ENCODE results near the gene PLOD1.
A peak's percentile ranks its signal among the peaks of the same experiment; 100 is the strongest.
"Not testable (repeated sequence)": the region's sequence is repeated elsewhere in the genome, so short reads cannot be mapped to it uniquely, and the experiment has no call there.

PLOD1 gene

DNA sequence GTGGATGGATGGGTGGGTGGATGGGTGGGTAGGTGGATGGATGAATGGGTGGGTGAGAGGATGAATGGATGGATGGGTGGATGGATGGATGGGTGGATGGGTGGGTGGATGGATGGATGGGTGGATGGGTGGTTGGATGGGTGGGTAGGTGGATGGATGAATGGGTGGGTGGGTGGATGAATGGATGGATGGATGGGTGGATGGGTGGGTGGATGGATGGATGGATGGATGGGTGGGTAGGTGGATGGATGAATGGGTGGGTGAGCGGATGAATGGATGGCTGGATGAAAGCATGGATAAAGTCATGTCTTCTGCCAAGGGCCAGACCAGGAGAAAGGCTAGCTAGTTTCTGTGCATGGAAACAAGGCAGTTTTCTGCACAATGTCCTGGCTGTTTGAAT lies 40.0 kb upstream of the PLOD1 start:
- H3K4me1 ChIP-seq (ENCODE audit: control insufficient read depth in 2 of 2, insufficient read depth in 1 of 2, low read depth in 1 of 2, low read length in 2 of 2); H3K9ac ChIP-seq (ENCODE audit: low read depth, low read length, poor library complexity); H2BK12ac ChIP-seq (ENCODE audit: low read length); H3K9me3 ChIP-seq (replicated peaks in 1 of 2; ENCODE audit: control insufficient read depth in 2 of 2, insufficient read depth in 1 of 2, low read depth in 1 of 2, low read length in 2 of 2); H3K4ac ChIP-seq (ENCODE audit: low read length); DNase-seq (ENCODE audit: low spot score); H3K4me3 ChIP-seq (ENCODE audit: low read length in 2 of 2); H2BK15ac ChIP-seq (ENCODE audit: low read length); H3K4me2 ChIP-seq (ENCODE audit: insufficient read depth, low read length, poor library complexity, severe bottlenecking); H3K23ac ChIP-seq (ENCODE audit: low read depth, low read length, poor library complexity); H4K91ac ChIP-seq (ENCODE audit: low read depth, low read length, poor library complexity); H3K79me1 ChIP-seq (ENCODE audit: low read depth, low read length); H2AK5ac ChIP-seq (ENCODE audit: low read depth, low read length); H3K14ac ChIP-seq (ENCODE audit: low read length); H2BK5ac ChIP-seq (ENCODE audit: low read length); H4K8ac ChIP-seq (ENCODE audit: low read depth, low read length); H3K27ac ChIP-seq (replicated peaks; ENCODE audit: low read length); H2BK120ac ChIP-seq (ENCODE audit: low read depth, low read length); H3K18ac ChIP-seq (ENCODE audit: low read length); H2AFZ ChIP-seq (ENCODE audit: low read length); H3K36me3 ChIP-seq (replicated peaks in 1 of 2; ENCODE audit: control insufficient read depth in 2 of 2, insufficient read depth in 2 of 2, low read length in 2 of 2): not testable (repeated sequence)
- peaks cover 0 to 23% (median 4%) of the 10 kb centered on the region in 3 experiments for H3K27me3 ChIP-seq (ENCODE audit: control insufficient read depth in 3 of 3, insufficient read depth in 3 of 3, low read depth in 1 of 3, low read length in 3 of 3)
- no CpG with 5 or more reads among the region's 1 CpG for WGBS, 2 donors (ENCODE audit: extremely low coverage in 2 of 2, insufficient read length in 2 of 2, insufficient replicate concordance in 1 of 2)

DNA sequence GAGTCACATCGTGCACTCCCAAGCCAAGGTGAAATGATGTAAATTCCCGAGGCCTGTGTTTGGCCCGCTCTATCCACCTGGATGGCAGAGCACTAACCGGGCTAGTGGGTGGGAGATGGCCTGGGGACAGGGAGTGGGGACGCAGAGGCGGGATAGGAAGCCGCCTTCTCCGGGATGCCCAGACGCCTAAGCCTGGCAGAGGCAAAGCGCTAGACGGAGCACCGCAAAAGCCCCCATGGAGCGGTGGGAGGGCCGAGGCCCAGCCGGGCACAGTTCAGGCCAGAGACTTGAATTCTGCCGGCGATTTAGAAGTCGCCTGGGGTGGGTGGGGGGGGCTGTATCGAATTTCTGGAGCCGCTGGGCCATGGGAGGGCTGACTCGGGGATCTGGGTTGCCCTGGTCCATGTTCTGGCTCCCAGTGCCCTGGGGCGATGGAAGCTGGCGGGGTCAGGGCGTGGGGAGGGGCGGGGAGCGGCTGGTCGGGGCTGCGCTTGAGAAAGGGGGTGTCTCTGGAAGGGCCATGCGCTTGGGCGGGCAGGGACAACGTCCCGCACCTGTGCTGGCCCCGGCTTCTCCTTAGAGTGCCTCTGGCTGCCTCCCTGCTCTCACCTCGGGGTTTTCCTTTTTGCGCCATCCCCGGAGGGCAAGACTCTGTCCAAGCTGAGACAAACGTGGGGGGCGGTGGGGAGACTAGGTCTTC lies 36.3 kb upstream of the PLOD1 start:
- no peak for DNase-seq (ENCODE audit: low spot score)
- Histone ChIP-seq H3K4ac (ENCODE audit: low read length) (no peak overlapping the region), H4K8ac (ENCODE audit: low read depth, low read length) (no peak overlapping the region), H2AK5ac (ENCODE audit: low read depth, low read length) (no peak overlapping the region), H2BK15ac (ENCODE audit: low read length) (no peak overlapping the region), H3K23ac (ENCODE audit: low read depth, low read length, poor library complexity) (peak overlapping the region; percentile 52), H3K79me1 (ENCODE audit: low read depth, low read length) (peaks cover 2% of the 10 kb centered on the region), H2AFZ (ENCODE audit: low read length) (no peak overlapping the region), H3K14ac (ENCODE audit: low read length) (no peak overlapping the region), H3K36me3 (replicated peaks in 1 of 2; ENCODE audit: control insufficient read depth in 2 of 2, insufficient read depth in 2 of 2, low read length in 2 of 2) (no peaks in the 10 kb centered on the region), H2BK120ac (ENCODE audit: low read depth, low read length) (no peak overlapping the region), H3K27ac (replicated peaks; ENCODE audit: low read length) (no peak overlapping the region), H3K9ac (ENCODE audit: low read depth, low read length, poor library complexity) (no peak overlapping the region), H3K27me3 (ENCODE audit: control insufficient read depth in 3 of 3, insufficient read depth in 3 of 3, low read depth in 1 of 3, low read length in 3 of 3) (peaks cover 0 to 44% (median 4%) of the 10 kb centered on the region in 3 experiments), H3K18ac (ENCODE audit: low read length) (no peak overlapping the region), H3K9me3 (replicated peaks in 1 of 2; ENCODE audit: control insufficient read depth in 2 of 2, insufficient read depth in 1 of 2, low read depth in 1 of 2, low read length in 2 of 2) (peaks cover 0 to 2% of the 10 kb centered on the region in 2 donors), H4K91ac (ENCODE audit: low read depth, low read length, poor library complexity) (no peak overlapping the region), H2BK12ac (ENCODE audit: low read length) (no peak overlapping the region), H3K4me2 (ENCODE audit: insufficient read depth, low read length, poor library complexity, severe bottlenecking) (no peak overlapping the region), H3K4me3 (ENCODE audit: low read length in 2 of 2) (no peak overlapping the region), H3K4me1 (ENCODE audit: control insufficient read depth in 2 of 2, insufficient read depth in 1 of 2, low read depth in 1 of 2, low read length in 2 of 2) (no peaks in the 10 kb centered on the region), H2BK5ac (ENCODE audit: low read length) (no peak overlapping the region)
- WGBS, 2 donors (ENCODE audit: extremely low coverage in 2 of 2, insufficient read length in 2 of 2, insufficient replicate concordance in 1 of 2): no CpG with 5 or more reads among the region's 38 CpGs

DNA sequence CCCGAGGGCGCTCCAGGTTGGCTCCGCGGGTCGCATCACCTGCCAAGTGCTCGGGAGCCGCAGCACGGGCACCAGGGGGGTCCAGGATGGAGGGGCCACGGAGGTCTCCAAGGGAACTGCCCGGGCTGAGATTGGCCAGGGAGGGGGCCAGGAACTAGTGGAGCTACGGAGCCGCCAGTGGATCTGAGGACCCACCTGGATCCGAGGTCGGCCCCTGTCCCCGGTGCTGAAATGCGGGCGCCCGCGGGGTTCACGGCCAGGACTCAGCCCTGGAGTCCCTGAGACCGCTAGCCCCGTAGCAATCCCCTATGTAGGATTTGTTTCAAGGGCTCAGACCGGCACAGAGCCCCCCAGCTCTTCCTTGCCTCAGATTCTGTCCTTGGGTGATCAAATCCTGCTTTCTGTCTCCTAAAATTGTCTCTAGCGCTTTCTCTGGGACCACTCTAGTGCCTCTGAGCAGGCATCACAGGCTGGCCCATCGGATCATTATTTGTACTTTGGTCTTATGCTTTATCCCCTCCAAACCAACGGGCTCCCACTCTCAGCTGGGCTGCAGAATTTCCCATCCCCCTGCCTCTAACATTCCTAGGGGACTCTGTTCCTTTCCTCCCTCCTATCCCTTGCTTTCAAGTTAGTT lies 35.6 kb upstream of the PLOD1 start:
- Histone ChIP-seq H3K4me2 (ENCODE audit: insufficient read depth, low read length, poor library complexity, severe bottlenecking) (no peak overlapping the region), H3K4ac (ENCODE audit: low read length) (no peak overlapping the region), H4K91ac (ENCODE audit: low read depth, low read length, poor library complexity) (no peak overlapping the region), H2AFZ (ENCODE audit: low read length) (no peak overlapping the region), H3K4me1 (ENCODE audit: control insufficient read depth in 2 of 2, insufficient read depth in 1 of 2, low read depth in 1 of 2, low read length in 2 of 2) (no peaks in the 10 kb centered on the region), H3K23ac (ENCODE audit: low read depth, low read length, poor library complexity) (peak overlapping the region; percentile 52), H3K36me3 (replicated peaks in 1 of 2; ENCODE audit: control insufficient read depth in 2 of 2, insufficient read depth in 2 of 2, low read length in 2 of 2) (no peaks in the 10 kb centered on the region), H2BK12ac (ENCODE audit: low read length) (no peak overlapping the region), H3K9me3 (replicated peaks in 1 of 2; ENCODE audit: control insufficient read depth in 2 of 2, insufficient read depth in 1 of 2, low read depth in 1 of 2, low read length in 2 of 2) (peaks cover 0 to 2% of the 10 kb centered on the region in 2 donors), H3K27me3 (ENCODE audit: control insufficient read depth in 3 of 3, insufficient read depth in 3 of 3, low read depth in 1 of 3, low read length in 3 of 3) (peaks cover 0 to 44% (median 4%) of the 10 kb centered on the region in 3 experiments), H3K9ac (ENCODE audit: low read depth, low read length, poor library complexity) (no peak overlapping the region), H3K18ac (ENCODE audit: low read length) (no peak overlapping the region), H3K27ac (replicated peaks; ENCODE audit: low read length) (no peak overlapping the region), H3K4me3 (ENCODE audit: low read length in 2 of 2) (no peak overlapping the region), H2BK5ac (ENCODE audit: low read length) (no peak overlapping the region), H3K79me1 (ENCODE audit: low read depth, low read length) (peaks cover 2% of the 10 kb centered on the region), H2AK5ac (ENCODE audit: low read depth, low read length) (no peak overlapping the region), H4K8ac (ENCODE audit: low read depth, low read length) (no peak overlapping the region), H2BK15ac (ENCODE audit: low read length) (no peak overlapping the region), H2BK120ac (ENCODE audit: low read depth, low read length) (no peak overlapping the region), H3K14ac (ENCODE audit: low read length) (no peak overlapping the region)
- peak; percentile 27 for DNase-seq (ENCODE audit: low spot score)
- WGBS, 2 donors (ENCODE audit: extremely low coverage in 2 of 2, insufficient read length in 2 of 2, insufficient replicate concordance in 1 of 2): no CpG with 5 or more reads among the region's 26 CpGs

DNA sequence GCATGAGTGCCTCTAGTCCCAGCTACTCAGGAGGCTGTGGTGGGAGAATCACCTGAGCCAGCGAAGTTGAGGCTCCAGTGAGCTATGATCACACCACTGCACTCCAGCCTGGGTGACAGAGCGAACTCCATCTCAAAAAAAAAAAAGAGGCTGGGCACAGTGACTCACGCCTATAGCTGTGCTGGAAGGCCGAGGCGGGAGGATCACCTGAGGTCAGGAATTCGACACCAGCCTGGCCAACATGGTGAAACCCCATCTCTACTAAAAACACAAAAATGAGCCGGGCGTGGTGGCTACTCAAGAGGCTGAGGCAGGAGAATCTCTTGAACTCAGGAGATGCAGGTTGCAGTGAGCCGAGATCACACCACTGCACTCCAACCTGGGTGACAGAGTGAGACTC lies 33.1 kb upstream of the PLOD1 start:
- no CpG with 5 or more reads among the region's 9 CpGs for WGBS, 2 donors (ENCODE audit: extremely low coverage in 2 of 2, insufficient read length in 2 of 2, insufficient replicate concordance in 1 of 2)
- H3K27ac ChIP-seq (replicated peaks; ENCODE audit: low read length); H2AFZ ChIP-seq (ENCODE audit: low read length); H2AK5ac ChIP-seq (ENCODE audit: low read depth, low read length); H2BK15ac ChIP-seq (ENCODE audit: low read length); H2BK12ac ChIP-seq (ENCODE audit: low read length); H4K8ac ChIP-seq (ENCODE audit: low read depth, low read length); H3K4ac ChIP-seq (ENCODE audit: low read length); H3K4me2 ChIP-seq (ENCODE audit: insufficient read depth, low read length, poor library complexity, severe bottlenecking); H3K79me1 ChIP-seq (ENCODE audit: low read depth, low read length); H3K23ac ChIP-seq (ENCODE audit: low read depth, low read length, poor library complexity); H3K9me3 ChIP-seq (replicated peaks in 1 of 2; ENCODE audit: control insufficient read depth in 2 of 2, insufficient read depth in 1 of 2, low read depth in 1 of 2, low read length in 2 of 2); DNase-seq (ENCODE audit: low spot score); H3K9ac ChIP-seq (ENCODE audit: low read depth, low read length, poor library complexity); H3K18ac ChIP-seq (ENCODE audit: low read length); H2BK120ac ChIP-seq (ENCODE audit: low read depth, low read length); H3K14ac ChIP-seq (ENCODE audit: low read length); H3K4me1 ChIP-seq (ENCODE audit: control insufficient read depth in 2 of 2, insufficient read depth in 1 of 2, low read depth in 1 of 2, low read length in 2 of 2); H3K36me3 ChIP-seq (replicated peaks in 1 of 2; ENCODE audit: control insufficient read depth in 2 of 2, insufficient read depth in 2 of 2, low read length in 2 of 2); H4K91ac ChIP-seq (ENCODE audit: low read depth, low read length, poor library complexity); H3K4me3 ChIP-seq (ENCODE audit: low read length in 2 of 2); H2BK5ac ChIP-seq (ENCODE audit: low read length): not testable (repeated sequence)
- H3K27me3 ChIP-seq (ENCODE audit: control insufficient read depth in 3 of 3, insufficient read depth in 3 of 3, low read depth in 1 of 3, low read length in 3 of 3): peaks cover 0 to 44% (median 4%) of the 10 kb centered on the region in 3 experiments

All from neuronal stem cell (in vitro differentiated cells).